Brain pericyte (primary cell): ENCODE measurements around the gene SH3RF3.

ENCODE experiments used
- DNase-seq: peaks from one replicate; pipeline ENCODE4 v3.0.0-alpha.2; 2012; ENCODE audit warnings: low read depth, low spot score

Gene SH3RF3

GRCh38 chr2:109239720-109240119, 110.7 kb downstream of the SH3RF3 start:
- DNase-seq, result no peak

- no peak for DNase-seq
Observed at GRCh38 chr2:109242210-109242653, 113.2 kb downstream of the SH3RF3 start.

GRCh38 chr2:109242654-109243331, 113.8 kb downstream of the SH3RF3 start:
- no peak for DNase-seq

GRCh38 chr2:109243526-109244303, 114.7 kb downstream of the SH3RF3 start:
- DNase-seq, result no peak

GRCh38 chr2:109244304-109244582, 115.2 kb downstream of the SH3RF3 start:
- no peak for DNase-seq

- DNase-seq, result no peak
Observed at GRCh38 chr2:109244750-109245382, 115.9 kb downstream of the SH3RF3 start.

GRCh38 chr2:109246176-109246575, 117.2 kb downstream of the SH3RF3 start:
- no peak for DNase-seq

- DNase-seq, result no peak
Observed at GRCh38 chr2:109246616-109247015, 117.6 kb downstream of the SH3RF3 start.

GRCh38 chr2:109247340-109247739, 118.3 kb downstream of the SH3RF3 start:
- DNase-seq, result no peak

- DNase-seq, result no peak
Observed at GRCh38 chr2:109247812-109248211, 118.8 kb downstream of the SH3RF3 start.

- no peak for DNase-seq
Observed at GRCh38 chr2:109248590-109248989, 119.6 kb downstream of the SH3RF3 start.

- no peak for DNase-seq
Observed at GRCh38 chr2:109253217-109253616, 124.2 kb downstream of the SH3RF3 start.

- DNase-seq, result no peak
Observed at GRCh38 chr2:109254174-109254904, 125.3 kb downstream of the SH3RF3 start.

GRCh38 chr2:109255654-109256053, 126.6 kb downstream of the SH3RF3 start:
- DNase-seq, result no peak

- no peak for DNase-seq
Observed at GRCh38 chr2:109256111-109256510, 127.1 kb downstream of the SH3RF3 start.

- DNase-seq, result no peak
Observed at GRCh38 chr2:109256921-109257320, 127.9 kb downstream of the SH3RF3 start.

- no peak for DNase-seq
Observed at GRCh38 chr2:109257653-109258052, 128.6 kb downstream of the SH3RF3 start.

GRCh38 chr2:109258376-109258775, 129.4 kb downstream of the SH3RF3 start:
- DNase-seq, result no peak

GRCh38 chr2:109258905-109259540, 130.0 kb downstream of the SH3RF3 start:
- DNase-seq, result no peak

- DNase-seq, result no peak
Observed at GRCh38 chr2:109259671-109260070, 130.7 kb downstream of the SH3RF3 start.

- no peak for DNase-seq
Observed at GRCh38 chr2:109260116-109260855, 131.3 kb downstream of the SH3RF3 start.
